ENCODE data around the gene RSRC2.
"Not testable (repeated sequence)": the region's sequence is repeated elsewhere in the genome, so short reads cannot be mapped to it uniquely, and the experiment has no call there.

The RSRC2 gene

DNA sequence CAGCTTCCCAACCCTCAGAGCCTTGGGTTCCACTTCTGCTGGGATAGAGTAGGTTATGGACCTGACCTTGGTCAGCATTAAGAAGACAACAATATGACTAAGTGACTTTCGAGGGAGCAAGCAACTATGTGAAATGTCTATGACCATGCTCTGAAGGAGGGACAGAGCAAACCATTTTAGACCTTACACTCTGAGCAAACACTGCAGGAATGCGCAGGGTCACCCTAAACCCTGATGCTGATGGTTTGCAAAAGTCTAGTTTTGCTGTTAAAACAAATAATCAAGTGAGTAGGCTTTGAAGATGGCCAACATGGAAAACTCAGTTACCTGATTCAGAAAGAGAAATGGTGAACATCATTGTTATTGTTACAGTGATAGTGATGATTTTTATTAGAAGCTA, 34.7 kb downstream of the RSRC2 start:
- TF ChIP-seq CTCF (IDR thresholded peaks at IDR 0.05; ENCODE audit: low read depth, low read length, missing control alignments): no peak
- in situ Hi-C loops (cut with HindIII; ENCODE audit: low sequenced_read_pairs): no loop called here
- H3K4me3 ChIP-seq (ENCODE audit: low read depth, low read length): no peak overlapping the region
- DNase-seq (ENCODE audit: low read depth): no peak

DNA sequence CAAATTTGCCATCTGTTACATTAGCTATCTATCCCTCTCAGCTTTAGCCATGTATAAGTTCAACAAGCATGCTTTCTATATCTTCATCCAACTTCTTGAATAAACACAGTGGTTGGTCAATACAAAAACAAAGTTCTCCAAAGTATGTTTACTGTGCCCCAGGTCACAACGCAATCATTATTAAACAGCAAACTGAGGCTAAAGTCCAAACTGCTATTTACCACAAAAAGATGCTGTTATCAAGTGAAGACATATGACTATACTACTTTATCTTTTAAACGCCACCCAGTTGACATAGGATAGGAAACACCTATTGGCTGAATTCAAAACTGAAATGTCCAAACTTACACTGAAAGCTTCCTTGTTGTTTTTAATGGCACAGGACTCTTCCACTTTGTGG, 37.7 kb downstream of the RSRC2 start:
- H3K4me3 ChIP-seq (ENCODE audit: low read depth, low read length): no peak overlapping the region
- TF ChIP-seq CTCF (IDR thresholded peaks at IDR 0.05; ENCODE audit: low read depth, low read length, missing control alignments): no peak
- DNase-seq (ENCODE audit: low read depth): no peak
- in situ Hi-C loops (cut with HindIII; ENCODE audit: low sequenced_read_pairs): no loop called here

- in situ Hi-C loops (cut with HindIII; ENCODE audit: low sequenced_read_pairs); H3K4me3 ChIP-seq (ENCODE audit: low read depth, low read length); DNase-seq (ENCODE audit: low read depth): not testable (repeated sequence)
Measured at GRCh38 chr12:122487807-122488206, 38.9 kb downstream of the RSRC2 start.

GRCh38 chr12:122486805-122487426, 39.8 kb downstream of the RSRC2 start:
- H3K4me3 ChIP-seq (ENCODE audit: low read depth, low read length): no peak overlapping the region
- no peak for DNase-seq (ENCODE audit: low read depth)
- in situ Hi-C loops (cut with HindIII; ENCODE audit: low sequenced_read_pairs): no loop called here
- no peak for TF ChIP-seq CTCF (IDR thresholded peaks at IDR 0.05; ENCODE audit: low read depth, low read length, missing control alignments)

DNA sequence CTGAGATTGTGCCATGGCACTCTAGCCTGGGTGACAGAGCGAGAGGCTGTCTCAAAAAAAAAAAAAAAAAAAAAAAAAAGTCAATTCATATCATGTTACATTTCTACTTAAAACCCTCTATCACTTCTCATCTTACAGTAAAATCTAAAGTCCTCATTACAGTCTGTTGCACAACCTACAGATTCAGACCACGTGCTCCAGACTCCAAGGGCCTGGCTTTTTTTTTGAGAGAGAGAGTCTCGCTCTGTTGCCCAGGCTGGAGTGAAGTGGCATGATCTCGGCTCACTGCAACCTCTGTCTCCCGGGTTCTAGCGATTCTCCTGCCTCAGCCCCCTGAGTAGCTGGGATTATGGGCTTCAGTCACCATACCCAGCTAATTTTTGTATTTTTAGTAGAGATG, 40.4 kb downstream of the RSRC2 start:
- DNase-seq (ENCODE audit: low read depth); in situ Hi-C loops (cut with HindIII; ENCODE audit: low sequenced_read_pairs); H3K4me3 ChIP-seq (ENCODE audit: low read depth, low read length): not testable (repeated sequence)

- H3K4me3 ChIP-seq (ENCODE audit: low read depth, low read length); in situ Hi-C loops (cut with HindIII; ENCODE audit: low sequenced_read_pairs); DNase-seq (ENCODE audit: low read depth): not testable (repeated sequence)
Measured at GRCh38 chr12:122484385-122484784, 42.4 kb downstream of the RSRC2 start.

GRCh38 chr12:122483969-122484368, 42.8 kb downstream of the RSRC2 start:
- in situ Hi-C loops (cut with HindIII; ENCODE audit: low sequenced_read_pairs): no loop called here
- TF ChIP-seq CTCF (IDR thresholded peaks at IDR 0.05; ENCODE audit: low read depth, low read length, missing control alignments): no peak
- H3K4me3 ChIP-seq (ENCODE audit: low read depth, low read length): no peak overlapping the region
- DNase-seq (ENCODE audit: low read depth): no peak

GRCh38 chr12:122481861-122482260, 44.9 kb downstream of the RSRC2 start:
- in situ Hi-C loops (cut with HindIII; ENCODE audit: low sequenced_read_pairs): no loop called here
- DNase-seq (ENCODE audit: low read depth): no peak

More at GRCh38 chr12:122481861-122482260, 44.9 kb downstream of the RSRC2 start:
- no peak for TF ChIP-seq CTCF (IDR thresholded peaks at IDR 0.05; ENCODE audit: low read depth, low read length, missing control alignments)
- no peak overlapping the region for H3K4me3 ChIP-seq (ENCODE audit: low read depth, low read length)
